ENCODE data around the gene SCIN. TPM values are rescaled to one million over a fixed set of nuclear protein-coding genes. Genes with fewer than 3 reads are reported as not detected.
"Not testable (repeated sequence)": the region's sequence is repeated elsewhere in the genome, so short reads cannot be mapped to it uniquely, and the experiment has no call there.

Gene SCIN
- total RNA-seq, 1 donor from 2014 or later, result 14.3 TPM

DNA sequence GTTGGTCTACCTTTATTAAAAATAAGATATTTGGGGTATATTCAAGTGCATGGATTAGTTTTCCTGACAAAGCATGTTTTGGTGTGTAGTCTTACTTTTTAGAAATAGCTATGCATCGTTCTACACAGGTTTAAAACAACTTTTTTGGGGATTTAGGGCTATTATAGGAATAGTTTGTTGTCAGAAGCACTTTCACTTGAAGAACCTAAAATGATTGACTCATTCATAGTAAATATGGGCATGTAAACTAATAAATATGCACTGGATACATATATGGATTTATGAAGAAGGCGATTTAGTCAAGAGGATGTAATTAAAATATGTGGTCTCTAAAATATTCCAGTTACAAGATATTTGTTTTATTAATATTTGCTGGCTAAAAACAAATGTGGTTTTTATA is 118.9 kb downstream of the SCIN start:
- no peak for TF ChIP-seq CTCF (IDR thresholded peaks at IDR 0.05)
- ATAC-seq (no peak), DNase-seq (no peak)
- Histone ChIP-seq H3K9me3 (no peaks in the 10 kb centered on the region), H3K27ac (no peak overlapping the region), H3K4me3 (peak overlapping the region; percentile 89), H3K4me1 (peaks cover 8% of the 10 kb centered on the region), H3K36me3 (no peaks in the 10 kb centered on the region), H3K27me3 (no peaks in the 10 kb centered on the region)
- intact Hi-C loops (cut with DNase I), result no loop called here

GRCh38 chr7:12690041-12690878 is 119.7 kb downstream of the SCIN start:
- Histone ChIP-seq H3K36me3 (no peaks in the 10 kb centered on the region), H3K27ac (no peak overlapping the region), H3K4me3 (peak overlapping the region; percentile 89)

GRCh38 chr7:12691388-12691787 is 120.9 kb downstream of the SCIN start:
- H3K27ac ChIP-seq; DNase-seq; H3K27me3 ChIP-seq; H3K36me3 ChIP-seq; H3K4me1 ChIP-seq; H3K9me3 ChIP-seq; ATAC-seq; intact Hi-C loops (cut with DNase I): not testable (repeated sequence)
- H3K4me3 ChIP-seq, result peak overlapping the region; percentile 89

More at GRCh38 chr7:12690041-12690878, 119.7 kb downstream of the SCIN start:
- Histone ChIP-seq H3K4me1 (peaks cover 8% of the 10 kb centered on the region), H3K9me3 (no peaks in the 10 kb centered on the region), H3K27me3 (no peaks in the 10 kb centered on the region)
- no peak for ATAC-seq
- no peak for DNase-seq
- no peak for TF ChIP-seq CTCF (IDR thresholded peaks at IDR 0.05)
- intact Hi-C loops (cut with DNase I), result no loop called here

DNA sequence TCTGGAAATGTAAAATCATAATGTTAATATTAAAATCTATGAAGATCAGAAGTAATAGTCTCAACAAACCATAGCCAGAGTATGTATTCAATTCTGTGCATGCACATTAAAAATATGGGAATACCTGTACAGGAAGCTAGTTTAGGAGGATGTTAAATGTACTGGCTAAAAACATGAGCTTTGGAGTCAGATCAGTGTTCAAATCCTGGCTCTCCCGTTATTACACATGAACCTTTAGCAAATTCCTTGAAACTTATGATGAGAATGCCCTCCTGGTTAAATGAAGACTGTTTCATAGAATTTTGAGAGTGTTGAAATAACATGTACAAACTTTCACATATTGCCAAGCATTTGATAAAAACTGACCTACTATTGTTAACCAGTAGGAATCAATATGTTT is 121.5 kb downstream of the SCIN start:
- no peak for ATAC-seq
- intact Hi-C loops (cut with DNase I), result no loop called here
- no peak for TF ChIP-seq CTCF (IDR thresholded peaks at IDR 0.05)

GRCh38 chr7:12692479-12693259 is 122.1 kb downstream of the SCIN start:
- no peaks in the 10 kb centered on the region for H3K36me3 ChIP-seq
- ATAC-seq (no peak), DNase-seq (no peak)
- no peaks in the 10 kb centered on the region for H3K9me3 ChIP-seq
- H3K27me3 ChIP-seq, result no peaks in the 10 kb centered on the region
- H3K4me3 ChIP-seq, result no peak overlapping the region
- intact Hi-C loops (cut with DNase I), result no loop called here
- peaks cover 8% of the 10 kb centered on the region for H3K4me1 ChIP-seq
- H3K27ac ChIP-seq, result no peak overlapping the region
- TF ChIP-seq CTCF (IDR thresholded peaks at IDR 0.05), result no peak

More for the DNA sequence above, 121.5 kb downstream of the SCIN start:
- Histone ChIP-seq H3K27ac (no peak overlapping the region), H3K36me3 (no peaks in the 10 kb centered on the region), H3K4me1 (peaks cover 8% of the 10 kb centered on the region), H3K4me3 (no peak overlapping the region), H3K27me3 (no peaks in the 10 kb centered on the region), H3K9me3 (no peaks in the 10 kb centered on the region)
- DNase-seq, result no peak

DNA sequence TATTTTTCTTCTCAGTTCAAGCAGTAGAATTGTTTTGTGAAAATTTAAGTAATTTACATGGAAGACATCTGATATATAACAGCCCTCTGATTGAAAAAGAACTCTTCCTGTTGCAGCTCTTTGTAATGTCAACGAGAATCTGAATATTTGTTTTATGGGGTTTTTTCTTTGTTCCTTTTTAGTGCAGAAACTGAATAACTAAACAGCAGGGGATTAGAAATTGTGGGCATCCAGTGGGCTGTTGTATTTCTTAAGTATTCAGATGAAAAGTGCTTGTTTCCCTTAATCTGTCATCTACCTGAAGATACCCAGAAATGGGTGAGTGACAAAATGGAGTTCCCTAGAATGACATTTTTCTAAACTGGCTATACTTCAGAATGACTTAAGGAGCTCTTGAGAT is 124.3 kb downstream of the SCIN start:
- H3K4me1 ChIP-seq, result peaks cover 8% of the 10 kb centered on the region
- H3K36me3 ChIP-seq, result no peaks in the 10 kb centered on the region
- DNase-seq (no peak), ATAC-seq (no peak)
- H3K4me3 ChIP-seq, result no peak overlapping the region
- no peaks in the 10 kb centered on the region for H3K27me3 ChIP-seq
- H3K9me3 ChIP-seq, result no peaks in the 10 kb centered on the region
- TF ChIP-seq CTCF (IDR thresholded peaks at IDR 0.05), result no peak
- intact Hi-C loops (cut with DNase I), result no loop called here
- no peak overlapping the region for H3K27ac ChIP-seq

All from upper lobe of right lung (tissue), 1 donor.